ENCODE measurements around the gene TRAM2.

GRCh38 chr6:52551483-52552277 is 25.2 kb downstream of the TRAM2 start:
- TF ChIP-seq CTCF (IDR thresholded peaks at IDR 0.05) (no peak), POLR2A (IDR thresholded peaks at IDR 0.05) (no peak)

Data from right lobe of liver (tissue), 4 donors.